SU-DHL-6 (cell line): ENCODE data around the gene PLA2G4B.

ENCODE experiments used
- EZH2phosphoT487 ChIP-seq: fragments of 200-600 bp; sonication (generic), shearing (Covaris generic); conservative IDR thresholded peaks from 2 replicates; pipeline ENCODE4 v1.6.1; 2018; ENCODE audit warnings: mild to moderate bottlenecking, antibody characterized with exemption, low read length, moderate library complexity, mixed read lengths
- TF ChIP-seq, protein P1 (sequence below): fragments of 200-600 bp; sonication (generic); IDR thresholded peaks from one replicate; pipeline ENCODE4 v1.5.1; 2017; ENCODE audit warnings: antibody characterized with exemption, mild to moderate bottlenecking, low read length, moderate library complexity; ENCODE audit not compliant: insufficient read depth, poor library complexity, severe bottlenecking

DNA sequence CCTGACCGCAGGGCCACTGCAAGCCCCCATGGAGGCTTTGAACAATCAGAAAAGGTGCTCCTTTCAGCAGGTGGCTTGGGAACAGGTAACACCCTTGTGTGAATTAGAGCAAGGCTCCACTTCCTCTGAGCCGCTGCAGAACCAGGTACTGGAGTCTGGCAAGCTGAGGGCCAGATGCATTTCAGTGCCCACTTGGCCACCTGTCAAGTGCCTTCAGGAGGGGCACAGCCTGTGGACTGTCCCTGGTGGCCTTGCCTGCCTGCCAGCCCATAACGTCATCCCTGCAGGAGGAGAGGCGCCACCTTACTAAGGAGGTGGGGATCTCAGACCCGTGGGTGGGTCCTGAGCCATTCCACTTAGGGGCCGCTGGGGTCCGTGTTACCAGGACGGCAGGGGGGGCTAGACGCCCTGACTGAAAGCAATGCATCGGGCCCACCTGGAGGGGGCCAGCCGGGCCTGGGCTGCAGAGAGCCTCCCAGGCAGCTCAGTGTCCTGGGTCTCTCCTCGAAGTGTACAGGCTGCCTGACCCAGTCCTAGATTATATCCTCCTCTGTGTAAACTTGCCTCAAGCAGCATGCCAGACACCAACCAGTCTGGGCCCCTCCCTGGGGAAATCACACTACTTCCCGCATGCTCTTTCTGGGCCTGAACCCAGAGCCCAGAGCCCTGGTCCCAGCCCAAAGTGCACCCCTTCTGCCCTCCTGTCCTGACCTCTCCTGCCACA, 39.1 kb downstream of the PLA2G4B start:
- TF ChIP-seq EZH2phosphoT487, result no peak
- TF ChIP-seq, protein P1, sequence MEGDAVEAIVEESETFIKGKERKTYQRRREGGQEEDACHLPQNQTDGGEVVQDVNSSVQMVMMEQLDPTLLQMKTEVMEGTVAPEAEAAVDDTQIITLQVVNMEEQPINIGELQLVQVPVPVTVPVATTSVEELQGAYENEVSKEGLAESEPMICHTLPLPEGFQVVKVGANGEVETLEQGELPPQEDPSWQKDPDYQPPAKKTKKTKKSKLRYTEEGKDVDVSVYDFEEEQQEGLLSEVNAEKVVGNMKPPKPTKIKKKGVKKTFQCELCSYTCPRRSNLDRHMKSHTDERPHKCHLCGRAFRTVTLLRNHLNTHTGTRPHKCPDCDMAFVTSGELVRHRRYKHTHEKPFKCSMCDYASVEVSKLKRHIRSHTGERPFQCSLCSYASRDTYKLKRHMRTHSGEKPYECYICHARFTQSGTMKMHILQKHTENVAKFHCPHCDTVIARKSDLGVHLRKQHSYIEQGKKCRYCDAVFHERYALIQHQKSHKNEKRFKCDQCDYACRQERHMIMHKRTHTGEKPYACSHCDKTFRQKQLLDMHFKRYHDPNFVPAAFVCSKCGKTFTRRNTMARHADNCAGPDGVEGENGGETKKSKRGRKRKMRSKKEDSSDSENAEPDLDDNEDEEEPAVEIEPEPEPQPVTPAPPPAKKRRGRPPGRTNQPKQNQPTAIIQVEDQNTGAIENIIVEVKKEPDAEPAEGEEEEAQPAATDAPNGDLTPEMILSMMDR, result no peak
